ENCODE data around the gene NSFL1C. TPM values are rescaled to one million over a fixed set of nuclear protein-coding genes. Genes with fewer than 3 reads are reported as not detected.

NSFL1C gene
- total RNA-seq, 1 donor from 2014 or later: 88.7 TPM

DNA sequence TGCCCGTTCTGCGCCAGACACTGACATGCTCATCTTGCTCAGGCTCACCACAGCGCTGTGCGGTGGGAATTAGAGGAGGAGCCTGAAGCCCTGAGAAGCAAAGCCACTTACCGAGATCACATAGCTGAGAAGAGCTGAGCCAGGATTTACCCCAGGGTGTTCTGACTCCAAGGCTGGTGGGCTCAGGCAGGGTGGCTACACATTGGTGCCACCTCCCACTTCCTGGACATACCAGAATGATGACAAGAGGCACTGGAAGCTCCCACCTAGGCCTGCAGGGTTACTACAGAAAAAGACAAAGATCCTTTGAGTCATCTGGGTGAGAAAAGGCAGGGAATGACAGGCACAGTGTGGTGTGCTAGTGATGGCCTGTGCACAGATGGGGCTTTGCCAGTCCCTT is 49.4 kb downstream of the NSFL1C start:
- TF ChIP-seq, protein P1, sequence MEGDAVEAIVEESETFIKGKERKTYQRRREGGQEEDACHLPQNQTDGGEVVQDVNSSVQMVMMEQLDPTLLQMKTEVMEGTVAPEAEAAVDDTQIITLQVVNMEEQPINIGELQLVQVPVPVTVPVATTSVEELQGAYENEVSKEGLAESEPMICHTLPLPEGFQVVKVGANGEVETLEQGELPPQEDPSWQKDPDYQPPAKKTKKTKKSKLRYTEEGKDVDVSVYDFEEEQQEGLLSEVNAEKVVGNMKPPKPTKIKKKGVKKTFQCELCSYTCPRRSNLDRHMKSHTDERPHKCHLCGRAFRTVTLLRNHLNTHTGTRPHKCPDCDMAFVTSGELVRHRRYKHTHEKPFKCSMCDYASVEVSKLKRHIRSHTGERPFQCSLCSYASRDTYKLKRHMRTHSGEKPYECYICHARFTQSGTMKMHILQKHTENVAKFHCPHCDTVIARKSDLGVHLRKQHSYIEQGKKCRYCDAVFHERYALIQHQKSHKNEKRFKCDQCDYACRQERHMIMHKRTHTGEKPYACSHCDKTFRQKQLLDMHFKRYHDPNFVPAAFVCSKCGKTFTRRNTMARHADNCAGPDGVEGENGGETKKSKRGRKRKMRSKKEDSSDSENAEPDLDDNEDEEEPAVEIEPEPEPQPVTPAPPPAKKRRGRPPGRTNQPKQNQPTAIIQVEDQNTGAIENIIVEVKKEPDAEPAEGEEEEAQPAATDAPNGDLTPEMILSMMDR (IDR thresholded peaks at IDR 0.05; ENCODE audit: unreplicated experiment): no peak
- no peak for DNase-seq (ENCODE audit: low spot score, unreplicated experiment)
- H3K36me3 Mint-ChIP-seq (ENCODE audit: insufficient read depth): no peaks in the 10 kb centered on the region
- H3K4me1 Mint-ChIP-seq (ENCODE audit: low read depth): no peaks in the 10 kb centered on the region
- no peak overlapping the region for H3K4me3 Mint-ChIP-seq (ENCODE audit: low read depth)
- peaks cover 14% of the 10 kb centered on the region for H3K9me3 Mint-ChIP-seq (ENCODE audit: low read depth)
- no peak overlapping the region for H3K27ac Mint-ChIP-seq
- H3K27me3 Mint-ChIP-seq: peaks cover 36% of the 10 kb centered on the region

DNA sequence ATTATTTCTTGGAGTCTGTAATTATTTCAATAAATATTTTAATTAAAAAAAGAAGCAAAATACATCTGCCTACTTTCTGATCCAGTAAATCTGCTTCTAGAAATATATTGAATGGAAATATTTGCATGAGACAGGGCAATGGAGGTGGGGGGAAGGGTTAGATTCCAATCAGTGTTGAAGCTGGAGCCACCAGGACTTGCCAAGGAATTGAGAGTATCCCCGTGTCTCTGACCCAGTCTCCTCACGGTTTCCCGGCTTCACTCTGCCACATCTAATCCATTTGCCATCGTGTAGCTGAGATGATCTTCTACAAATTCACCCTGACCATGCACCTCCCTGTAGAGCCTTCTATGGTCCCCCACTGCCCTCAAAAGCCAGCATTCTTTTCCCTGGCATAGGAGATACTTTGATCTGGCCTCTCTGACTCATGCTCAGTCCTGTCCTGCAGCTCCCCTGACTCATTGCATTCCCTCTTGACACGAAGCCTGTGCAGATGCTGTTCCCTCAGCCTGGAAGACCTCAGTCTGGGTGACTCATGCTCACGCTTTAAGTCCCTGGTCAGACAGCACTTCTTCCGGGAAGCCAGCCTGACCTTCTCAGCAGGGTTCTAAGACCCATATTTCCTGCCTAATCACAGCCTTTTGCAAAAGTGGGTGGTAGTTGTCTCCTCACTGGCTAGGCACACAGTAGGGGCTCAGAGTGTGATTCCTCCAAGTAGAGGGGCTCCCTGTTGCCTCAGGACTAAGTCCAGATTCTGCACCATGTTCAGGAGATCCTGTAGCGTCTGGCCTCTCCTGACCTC is 50.8 kb downstream of the NSFL1C start:
- peaks cover 14% of the 10 kb centered on the region for H3K9me3 Mint-ChIP-seq (ENCODE audit: low read depth)
- H3K4me3 Mint-ChIP-seq (ENCODE audit: low read depth): no peak overlapping the region
- no peaks in the 10 kb centered on the region for H3K36me3 Mint-ChIP-seq (ENCODE audit: insufficient read depth)
- H3K27me3 Mint-ChIP-seq: peaks cover 36% of the 10 kb centered on the region
- TF ChIP-seq, protein P1 (IDR thresholded peaks at IDR 0.05; ENCODE audit: unreplicated experiment): no peak
- no peak overlapping the region for H3K27ac Mint-ChIP-seq
- no peaks in the 10 kb centered on the region for H3K4me1 Mint-ChIP-seq (ENCODE audit: low read depth)
- DNase-seq (ENCODE audit: low spot score, unreplicated experiment): no peak

DNA sequence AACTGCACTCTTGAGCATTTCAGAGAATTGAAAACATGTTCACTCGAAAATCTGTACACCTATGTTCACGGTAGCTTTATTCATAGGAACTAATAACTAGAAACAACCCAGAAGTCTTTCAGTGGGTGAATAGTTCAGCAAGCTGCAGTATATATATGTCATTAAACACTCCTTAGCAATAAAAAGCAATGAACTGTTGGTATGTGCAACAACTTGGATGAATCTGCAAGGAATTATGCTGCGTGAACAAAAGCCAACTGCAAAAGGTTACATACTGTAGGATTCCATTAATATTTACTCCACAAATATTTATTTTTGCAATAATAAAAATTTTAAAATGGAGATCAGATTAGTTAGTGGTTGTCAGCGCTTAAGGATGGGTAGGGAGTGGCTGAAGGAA is 51.7 kb downstream of the NSFL1C start:
- no peak overlapping the region for H3K4me3 Mint-ChIP-seq (ENCODE audit: low read depth)
- H3K36me3 Mint-ChIP-seq (ENCODE audit: insufficient read depth): no peaks in the 10 kb centered on the region
- TF ChIP-seq, protein P1 (IDR thresholded peaks at IDR 0.05; ENCODE audit: unreplicated experiment): no peak
- DNase-seq (ENCODE audit: low spot score, unreplicated experiment): no peak
- peaks cover 10% of the 10 kb centered on the region for H3K9me3 Mint-ChIP-seq (ENCODE audit: low read depth)
- H3K4me1 Mint-ChIP-seq (ENCODE audit: low read depth): no peaks in the 10 kb centered on the region
- no peak overlapping the region for H3K27ac Mint-ChIP-seq
- peaks cover 36% of the 10 kb centered on the region for H3K27me3 Mint-ChIP-seq

DNA sequence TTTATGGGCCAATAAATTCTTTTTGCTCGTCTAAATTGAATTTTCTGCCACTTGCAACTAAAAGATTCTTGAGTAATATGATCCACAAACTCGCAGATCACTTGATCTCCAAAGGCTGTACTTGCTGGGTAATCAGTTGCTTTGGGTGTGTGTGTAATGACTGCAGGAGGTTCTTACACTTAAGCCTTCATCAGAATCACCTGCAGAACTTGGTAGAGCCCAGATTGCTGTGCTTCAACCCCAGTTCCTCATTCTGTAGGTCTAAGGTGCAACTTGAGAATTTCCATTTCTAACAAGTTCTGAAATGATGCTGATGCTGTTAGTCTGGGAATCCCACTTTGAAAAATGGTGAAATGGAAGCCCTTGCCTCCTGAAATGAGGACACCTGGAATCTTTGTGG is 60.8 kb downstream of the NSFL1C start:
- Mint-ChIP-seq H3K4me3 (ENCODE audit: low read depth) (no peak overlapping the region), H3K27me3 (peaks cover 25% of the 10 kb centered on the region), H3K27ac (no peak overlapping the region), H3K36me3 (ENCODE audit: insufficient read depth) (no peaks in the 10 kb centered on the region), H3K9me3 (ENCODE audit: low read depth) (peaks cover 3% of the 10 kb centered on the region), H3K4me1 (ENCODE audit: low read depth) (no peaks in the 10 kb centered on the region)
- DNase-seq (ENCODE audit: low spot score, unreplicated experiment): no peak
- TF ChIP-seq, protein P1 (IDR thresholded peaks at IDR 0.05; ENCODE audit: unreplicated experiment): no peak

DNA sequence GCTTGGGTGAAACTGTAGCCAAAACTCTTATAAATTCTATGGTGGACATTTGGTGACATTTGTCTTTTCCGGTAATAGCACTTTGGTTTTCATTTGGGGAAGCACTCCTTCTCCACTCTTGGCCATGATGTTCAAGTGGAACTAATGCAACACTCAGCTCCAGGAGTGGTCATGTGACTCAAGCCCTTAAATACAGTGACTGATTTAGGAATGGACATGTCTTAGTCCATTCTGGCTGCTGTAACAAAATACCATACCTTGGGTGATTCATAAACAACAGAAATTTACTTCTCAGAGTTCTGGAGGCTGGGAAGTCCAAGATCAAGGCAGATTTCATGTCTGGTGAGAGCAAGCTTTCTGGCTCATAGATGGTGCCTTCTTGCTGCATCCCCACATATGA is 63.0 kb downstream of the NSFL1C start:
- H3K36me3 Mint-ChIP-seq (ENCODE audit: insufficient read depth): no peaks in the 10 kb centered on the region
- H3K9me3 Mint-ChIP-seq (ENCODE audit: low read depth): no peaks in the 10 kb centered on the region
- DNase-seq (ENCODE audit: low spot score, unreplicated experiment): no peak
- H3K4me1 Mint-ChIP-seq (ENCODE audit: low read depth): peaks cover 21% of the 10 kb centered on the region
- TF ChIP-seq, protein P1 (IDR thresholded peaks at IDR 0.05; ENCODE audit: unreplicated experiment): no peak
- H3K27me3 Mint-ChIP-seq: peaks cover 21% of the 10 kb centered on the region
- no peak overlapping the region for H3K4me3 Mint-ChIP-seq (ENCODE audit: low read depth)
- H3K27ac Mint-ChIP-seq: no peak overlapping the region
